Stimulated activated CD4-positive, alpha-beta T cell treated with anti-CD3 and anti-CD28 coated beads, Interleukin-4, amount 100 ng/mL, for 24 hours (primary cell): ENCODE results near the gene GHRHR.

ENCODE experiments used
- DNase-seq: peaks from one replicate; pipeline ENCODE4 v3.0.0-alpha.2; 2020

GHRHR gene

DNA sequence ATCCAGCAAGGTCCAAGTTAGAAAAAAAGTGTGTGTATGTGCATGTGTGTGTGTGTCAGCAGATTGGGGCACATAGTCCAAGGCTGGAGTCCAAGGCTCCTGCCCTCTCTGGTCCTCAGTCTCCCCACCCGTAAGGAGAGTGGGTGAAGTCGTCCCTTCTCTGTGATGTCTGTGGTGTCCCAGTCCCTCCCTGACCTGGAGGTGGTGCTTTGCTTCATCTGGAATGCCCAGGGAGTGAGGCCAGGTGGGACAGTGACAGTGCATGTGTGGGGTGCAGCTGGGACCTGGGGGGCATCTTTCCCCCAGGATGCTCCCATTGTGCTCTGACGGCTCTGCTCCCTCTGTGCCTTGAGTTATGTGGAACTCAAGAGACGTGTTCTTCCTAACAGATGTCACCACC, 34.1 kb upstream of the GHRHR start:
- no peak for DNase-seq

DNA sequence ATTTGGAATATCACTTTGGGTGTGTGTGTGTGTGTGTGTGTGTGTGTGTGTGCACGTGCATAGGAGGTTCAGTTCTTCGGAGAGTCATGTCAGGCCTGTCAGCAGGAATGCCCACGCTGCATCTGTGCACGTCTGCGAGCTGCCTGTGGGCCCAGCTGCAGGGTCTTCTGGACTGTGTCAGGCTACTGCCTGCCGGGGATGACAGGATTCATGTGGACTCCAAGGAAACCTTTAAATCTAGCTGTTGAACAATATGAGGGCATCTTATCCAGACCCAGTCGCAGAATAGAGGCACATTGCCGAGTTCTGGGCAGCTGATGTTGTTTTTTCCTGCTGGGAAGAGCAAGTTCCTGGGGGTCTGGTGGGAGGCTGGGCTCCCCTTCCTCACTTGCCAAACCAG, 33.1 kb upstream of the GHRHR start:
- DNase-seq, result no peak

DNA sequence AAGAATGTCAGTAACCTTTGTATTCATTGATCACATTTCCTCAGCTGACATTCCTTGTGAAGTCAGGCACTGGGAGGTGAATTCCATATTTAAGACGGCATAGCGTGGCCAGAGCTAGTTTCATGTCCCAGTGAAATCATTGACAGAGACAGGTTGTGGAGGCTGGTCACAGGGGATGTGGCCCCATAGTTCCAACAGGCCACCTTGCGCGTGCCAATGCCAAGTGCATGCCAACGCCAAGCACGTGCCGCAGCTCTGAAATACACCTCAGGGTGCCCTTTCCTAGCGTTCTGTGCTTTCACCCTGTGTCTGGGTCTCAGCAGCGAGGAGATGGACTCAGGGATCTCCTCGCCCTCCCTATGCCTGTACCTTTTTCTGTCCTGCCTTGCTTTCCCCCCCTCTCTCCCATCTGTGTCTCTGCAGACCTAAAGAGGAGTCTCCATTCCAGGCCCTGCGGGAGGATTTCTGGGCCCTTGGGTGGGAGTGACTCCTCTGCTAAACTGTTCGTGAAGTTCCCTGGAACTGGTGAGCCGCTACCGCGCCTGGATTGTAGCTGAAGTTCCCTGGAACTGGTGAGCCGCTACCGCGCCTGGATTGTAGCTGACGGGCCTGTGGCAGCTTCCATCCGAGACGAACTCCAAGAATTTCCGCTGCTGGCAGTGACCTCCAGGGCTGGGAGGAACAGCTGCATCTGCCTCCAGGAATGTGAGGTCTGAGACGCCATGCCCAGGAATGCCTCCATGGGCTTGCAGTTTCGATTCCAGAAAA, 32.4 kb upstream of the GHRHR start:
- no peak for DNase-seq

DNA sequence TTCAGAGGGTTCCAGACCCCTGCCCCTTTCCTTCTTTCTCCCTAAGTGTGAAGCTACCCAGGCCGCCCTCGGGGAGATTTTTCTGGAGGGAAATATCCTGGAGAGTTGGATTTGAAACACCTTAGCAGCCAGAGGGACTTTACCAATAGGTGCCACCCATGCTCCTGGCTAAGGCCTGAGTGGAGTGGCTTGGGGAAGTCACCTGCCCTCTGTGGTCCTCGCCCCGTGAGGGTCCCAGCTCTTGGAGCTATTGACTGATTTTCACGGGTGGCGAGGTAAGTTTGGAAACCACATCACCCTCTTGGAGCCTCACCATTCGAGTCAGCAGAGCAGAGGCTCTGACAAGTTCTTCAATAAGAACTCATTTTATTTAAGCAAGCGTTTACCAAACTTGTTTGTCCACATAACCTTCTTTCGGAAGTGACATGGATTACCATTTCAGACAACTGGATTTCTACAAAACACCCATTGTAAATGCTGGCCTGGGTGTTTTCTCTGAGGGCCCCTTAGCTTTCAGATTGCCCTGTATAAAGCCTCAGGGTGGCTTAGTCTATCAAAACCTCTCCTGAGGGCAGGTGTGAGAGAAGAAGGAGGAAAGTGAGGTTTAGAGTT, 31.7 kb upstream of the GHRHR start:
- no peak for DNase-seq

DNA sequence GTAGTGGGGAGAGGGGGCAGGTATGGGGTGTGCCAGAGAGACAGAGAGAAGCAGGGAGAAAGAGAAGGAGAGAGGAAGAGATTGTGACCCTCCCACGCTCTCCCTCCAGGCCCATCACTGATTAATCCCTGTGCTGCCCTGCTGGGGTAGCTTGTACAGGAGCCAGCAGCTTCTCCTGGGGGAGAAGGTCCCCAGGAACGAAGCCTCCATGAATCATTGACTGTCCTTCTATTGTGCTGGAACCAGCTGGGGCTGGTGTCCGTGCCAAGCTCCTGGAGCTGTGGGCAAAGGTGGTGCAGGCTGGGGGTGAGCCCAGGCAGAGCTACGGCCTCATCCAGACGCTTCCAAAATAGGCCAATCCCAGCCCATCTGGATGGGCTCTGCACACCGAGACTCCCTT, 31.2 kb upstream of the GHRHR start:
- DNase-seq, result no peak

DNA sequence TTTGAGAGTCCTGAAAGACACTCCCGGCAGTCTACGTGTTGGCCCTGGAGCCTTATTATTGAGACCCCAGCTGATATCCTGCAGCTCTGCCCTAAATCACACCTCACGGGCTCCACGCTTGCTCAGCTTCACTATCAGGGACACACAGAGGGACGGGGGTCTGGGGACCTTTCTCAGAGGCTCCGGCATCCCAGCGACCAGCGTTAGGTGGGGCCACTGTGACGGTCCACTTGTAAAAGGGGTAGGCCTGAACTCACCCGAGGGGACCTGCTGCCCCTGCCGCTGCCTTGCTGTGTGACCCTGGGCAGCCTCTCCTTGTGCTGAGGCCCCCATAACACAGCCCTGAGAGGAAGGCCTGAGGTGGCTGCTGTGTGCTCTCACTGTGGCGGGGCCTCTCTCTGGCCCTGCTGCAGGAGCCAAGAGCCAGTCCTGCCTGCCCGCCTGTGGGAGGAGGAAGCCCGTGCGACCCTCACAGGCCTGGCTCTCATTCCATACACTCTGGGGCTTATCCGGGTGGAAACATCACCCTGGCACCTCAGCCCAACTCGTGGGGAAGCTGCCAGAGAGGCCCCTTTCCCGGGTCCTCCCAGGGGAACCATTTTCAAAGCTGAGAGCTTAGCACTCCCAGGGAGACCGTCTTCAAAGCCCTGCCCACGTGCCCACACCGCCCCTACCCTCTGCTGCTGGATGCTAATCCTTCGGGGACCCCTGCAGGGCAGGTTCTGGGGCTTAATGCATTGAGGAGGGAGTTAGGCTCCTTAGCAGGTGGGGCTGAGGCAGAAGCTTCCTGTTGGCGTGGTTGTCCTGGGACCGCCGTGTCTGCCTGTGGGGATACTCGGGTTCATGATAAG, 30.4 kb upstream of the GHRHR start:
- no peak for DNase-seq

DNA sequence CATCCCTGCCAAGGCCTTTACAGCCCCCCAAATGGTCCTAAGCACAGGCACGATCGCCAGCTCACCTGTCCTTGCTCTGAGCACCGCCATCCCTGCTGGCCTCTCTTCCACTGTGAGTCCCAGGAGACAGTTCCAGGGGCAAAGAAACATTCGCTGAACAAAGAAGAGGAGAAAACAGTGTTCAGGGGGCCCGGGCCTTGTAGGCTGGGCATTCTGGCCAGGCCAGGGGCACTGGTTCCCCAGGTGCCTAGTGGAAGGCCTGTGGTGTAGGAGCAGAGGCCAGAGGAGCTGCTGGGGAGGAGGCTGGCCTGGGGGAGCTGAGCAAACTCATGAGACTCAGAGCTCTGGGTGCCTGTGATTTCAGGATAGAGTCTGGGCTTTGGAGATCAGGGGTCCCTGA, 29.5 kb upstream of the GHRHR start:
- DNase-seq, result no peak

DNA sequence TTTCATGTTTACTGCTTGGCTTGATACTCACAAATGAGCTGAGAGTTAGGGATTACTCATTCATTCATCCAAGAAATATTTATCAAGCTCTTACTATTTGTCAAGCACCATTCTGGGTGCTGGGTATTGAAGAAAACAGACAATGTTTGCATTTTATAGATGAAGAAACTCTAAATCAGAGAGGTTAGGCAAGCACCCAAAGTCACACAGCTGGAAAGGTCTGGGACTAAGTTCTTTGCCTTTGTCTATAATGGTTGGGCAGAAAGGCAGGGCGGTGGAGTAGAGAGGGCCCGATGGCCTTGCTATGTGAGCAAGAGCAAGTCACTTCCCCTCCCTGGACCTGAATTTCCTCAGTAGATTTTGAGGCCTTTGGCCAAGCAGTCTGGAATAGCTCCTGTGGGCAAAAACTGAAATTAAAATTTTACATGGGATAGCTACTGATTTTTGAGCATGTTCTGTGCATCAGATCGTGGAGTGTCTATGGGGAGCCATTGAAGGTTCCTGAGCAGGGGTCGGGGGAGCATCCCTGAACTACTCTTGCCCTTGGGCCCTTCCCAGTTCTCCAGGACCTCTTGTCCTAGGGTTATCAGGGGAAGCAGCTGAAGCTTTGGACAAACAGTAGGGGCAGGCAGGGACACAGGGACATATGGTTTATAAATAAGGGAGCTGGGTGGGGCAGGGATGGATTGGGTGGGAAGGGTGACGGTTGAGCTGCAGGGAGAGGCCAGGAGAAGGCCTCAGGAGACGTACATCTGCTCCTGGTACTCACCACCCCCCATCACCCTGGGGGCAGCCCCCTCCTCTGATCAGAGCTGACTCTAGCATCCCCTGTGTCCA, 28.8 kb upstream of the GHRHR start:
- DNase-seq, result no peak

DNA sequence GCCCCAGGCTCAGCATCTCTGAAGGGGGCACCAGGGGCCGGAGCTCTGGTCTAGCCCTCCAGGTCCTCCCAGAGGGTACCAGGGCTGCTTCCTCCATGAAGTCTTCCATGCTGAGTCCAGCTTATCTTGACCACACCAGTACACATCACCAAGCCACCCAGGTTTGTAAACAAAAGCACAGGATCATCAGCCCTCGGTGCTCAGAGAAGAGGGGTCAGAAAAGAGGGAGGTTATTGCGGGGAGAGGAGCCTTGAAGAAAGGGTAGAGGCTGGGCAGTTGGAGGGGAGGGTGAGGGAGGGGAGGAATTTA, 28.2 kb upstream of the GHRHR start:
- no peak for DNase-seq

DNA sequence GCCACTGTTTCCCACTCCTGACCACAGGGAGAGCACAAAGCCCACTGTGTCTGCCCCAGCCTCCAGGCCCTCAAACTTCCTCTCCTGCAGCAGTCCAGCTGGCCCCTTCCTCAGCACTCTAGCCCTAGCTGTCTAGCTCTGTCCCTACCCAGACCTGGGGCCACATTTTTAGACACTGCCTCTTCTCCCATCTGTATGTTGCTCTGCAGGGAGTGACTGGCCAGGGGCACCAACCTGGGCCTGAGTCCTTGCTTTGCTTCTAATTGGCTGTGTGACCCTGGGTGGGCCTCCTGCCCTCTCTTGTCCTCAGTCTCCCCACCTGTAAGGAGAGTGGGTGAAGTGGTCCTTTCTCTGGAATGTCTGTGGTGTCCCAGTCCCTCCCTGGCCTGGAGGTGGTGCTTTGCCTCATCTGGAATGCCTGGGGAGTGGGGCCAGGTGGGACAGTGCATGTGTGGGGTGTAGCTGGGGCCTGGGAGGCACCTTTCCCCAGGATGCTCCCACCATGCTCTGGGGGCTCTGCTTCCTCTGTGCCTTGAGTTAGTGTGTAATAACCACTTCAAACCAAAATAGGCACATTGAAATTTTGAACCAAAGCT, 27.0 kb upstream of the GHRHR start:
- no peak for DNase-seq

DNA sequence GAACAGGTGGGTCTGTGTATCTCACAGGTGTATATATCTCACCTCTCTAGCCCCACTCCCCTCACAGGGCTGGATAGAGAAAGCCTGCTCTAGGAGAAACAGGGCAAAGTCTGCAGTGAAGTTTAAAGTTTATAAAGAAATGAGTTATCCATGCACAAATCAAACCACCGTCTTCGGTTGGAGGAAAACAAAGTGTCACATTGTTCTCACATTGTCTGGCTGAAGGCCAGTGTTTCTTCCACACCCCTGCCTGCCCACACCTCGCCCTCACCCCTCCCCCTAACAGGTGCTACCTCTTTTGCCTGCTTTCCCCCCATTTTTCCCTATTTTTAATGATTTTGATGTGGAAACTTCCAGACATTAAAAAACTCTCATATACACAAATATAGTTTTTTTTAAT, 26.3 kb upstream of the GHRHR start:
- no peak for DNase-seq

DNA sequence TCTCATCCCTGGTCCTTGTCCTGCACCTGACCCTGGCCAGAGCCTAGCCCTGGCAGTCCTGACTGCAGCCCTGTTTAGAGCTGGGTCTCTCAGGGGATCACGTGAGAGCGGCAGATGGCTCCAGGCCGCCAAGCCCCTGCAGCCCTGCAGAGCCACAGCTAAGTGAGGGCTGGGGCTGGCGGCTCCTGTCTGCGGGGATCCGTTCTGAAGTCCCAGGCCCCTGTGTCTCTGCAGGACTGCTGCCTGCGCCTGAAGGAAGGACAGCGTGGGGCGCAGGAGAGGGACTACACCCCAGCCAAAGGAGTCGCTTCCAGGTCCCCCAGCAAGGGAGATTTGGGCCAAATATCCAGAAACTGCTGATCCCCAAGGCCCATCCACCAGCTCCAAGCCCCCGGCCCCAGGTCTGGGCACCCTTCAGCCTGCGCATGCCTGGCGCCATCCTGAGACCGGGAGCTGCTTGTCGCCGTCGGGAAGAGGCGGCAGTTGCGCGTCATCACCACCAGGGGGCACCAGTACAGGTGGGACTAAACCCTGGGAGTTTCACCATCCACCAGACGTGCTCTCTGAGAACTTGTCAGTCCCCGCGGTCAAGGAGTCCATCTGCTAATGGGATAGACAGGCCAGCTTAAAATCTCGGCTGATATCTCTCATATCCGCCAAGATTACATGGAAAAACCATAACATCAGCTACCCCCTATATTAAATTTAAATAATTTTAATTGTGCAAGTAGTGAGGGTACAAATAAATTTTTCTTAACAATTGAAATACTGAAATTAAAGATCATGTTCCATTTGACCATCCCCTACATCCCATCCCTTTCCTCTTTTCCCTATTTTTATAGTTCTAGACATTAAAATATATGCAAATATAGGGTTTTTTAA, 25.1 kb upstream of the GHRHR start:
- peak; percentile 67 for DNase-seq

DNA sequence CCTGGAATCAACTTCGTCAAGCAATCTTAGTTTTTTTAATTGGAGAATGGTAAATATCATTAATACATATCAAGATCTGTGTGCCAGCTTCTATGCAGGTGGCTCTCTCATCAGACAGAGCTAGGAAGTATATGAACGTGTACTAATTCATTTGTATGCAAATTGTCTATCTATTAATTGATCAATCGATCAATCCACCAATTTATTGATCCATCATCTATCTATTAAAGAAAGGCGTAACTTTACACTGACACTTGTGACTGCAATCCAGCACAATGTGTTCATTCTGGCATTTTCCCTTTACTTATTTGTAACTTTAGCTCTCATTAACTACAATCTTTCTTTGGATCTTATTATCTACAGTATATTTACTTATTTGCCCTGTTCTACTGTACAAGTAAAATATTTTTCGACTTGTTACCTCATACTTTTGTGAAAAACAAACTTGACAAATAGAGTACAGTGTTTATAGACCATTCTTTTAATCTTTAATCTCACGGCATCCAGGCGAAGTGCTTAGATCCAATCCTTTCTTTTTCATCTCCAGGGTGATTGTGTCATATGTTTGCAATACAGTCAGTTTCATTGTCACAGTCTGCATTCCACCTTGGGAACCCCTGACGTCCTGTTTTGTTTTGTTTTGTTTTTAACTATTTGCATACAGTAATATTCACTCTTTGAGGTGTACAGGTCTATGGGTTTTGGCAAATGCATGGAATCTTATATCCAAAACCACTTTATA, 22.0 kb upstream of the GHRHR start:
- DNase-seq, result no peak

DNA sequence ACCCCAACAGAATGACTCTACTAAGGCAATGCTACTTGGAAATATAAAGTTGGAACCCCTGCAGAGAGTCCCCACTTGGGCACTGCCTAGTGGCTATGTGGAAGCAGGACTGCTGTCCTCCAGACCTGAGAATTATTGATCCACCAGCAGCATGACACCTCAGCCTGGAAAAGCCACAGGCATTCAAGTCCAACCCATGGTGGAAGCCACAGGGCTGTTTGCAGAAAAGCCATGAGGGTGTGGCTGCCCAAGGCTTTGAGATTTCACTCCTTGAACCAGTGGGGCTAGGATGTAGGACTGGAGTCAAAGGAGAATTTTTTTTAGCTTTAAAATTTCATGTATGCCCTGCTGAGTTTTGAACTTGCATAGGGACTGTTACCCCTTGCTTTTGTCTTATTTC, 13.6 kb upstream of the GHRHR start:
- no peak for DNase-seq

DNA sequence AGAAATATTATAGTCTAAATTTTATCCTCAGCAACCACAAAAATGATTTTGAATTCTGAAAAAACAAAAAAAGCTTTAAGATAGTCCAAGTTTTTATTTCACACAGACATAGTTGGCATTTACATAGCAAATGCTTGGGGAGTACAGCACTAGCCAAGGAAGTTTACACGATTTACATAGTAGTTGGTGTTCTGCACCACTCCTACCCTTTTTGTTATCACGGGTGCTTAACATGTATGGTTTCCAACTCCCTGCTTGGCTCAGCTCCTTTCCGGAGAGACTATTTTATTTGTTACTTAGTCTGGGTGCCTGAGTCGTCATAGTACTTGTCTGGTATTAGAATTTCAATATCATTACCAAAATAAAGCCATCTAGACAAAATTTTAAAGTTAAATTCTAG, 8.8 kb upstream of the GHRHR start:
- no peak for DNase-seq

DNA sequence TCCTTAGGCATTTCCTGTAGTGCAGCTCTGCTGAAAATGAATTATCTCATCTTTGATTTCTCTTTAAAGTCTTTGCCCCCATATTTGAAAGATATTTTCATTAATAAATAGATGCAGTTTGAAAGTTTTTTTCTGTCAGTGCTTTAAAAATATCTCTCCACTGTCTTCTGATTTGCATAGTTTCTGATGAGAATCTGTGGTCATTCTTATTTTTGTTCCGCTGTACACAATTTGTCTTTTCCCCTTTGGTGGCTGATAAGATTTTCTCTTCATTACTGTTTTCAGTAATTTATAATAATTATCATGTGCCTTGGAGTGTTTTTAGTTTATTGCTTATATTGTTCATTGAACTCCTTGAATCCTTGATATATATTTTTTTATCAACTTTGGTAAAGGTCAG, 7.0 kb upstream of the GHRHR start:
- DNase-seq, result no peak

DNA sequence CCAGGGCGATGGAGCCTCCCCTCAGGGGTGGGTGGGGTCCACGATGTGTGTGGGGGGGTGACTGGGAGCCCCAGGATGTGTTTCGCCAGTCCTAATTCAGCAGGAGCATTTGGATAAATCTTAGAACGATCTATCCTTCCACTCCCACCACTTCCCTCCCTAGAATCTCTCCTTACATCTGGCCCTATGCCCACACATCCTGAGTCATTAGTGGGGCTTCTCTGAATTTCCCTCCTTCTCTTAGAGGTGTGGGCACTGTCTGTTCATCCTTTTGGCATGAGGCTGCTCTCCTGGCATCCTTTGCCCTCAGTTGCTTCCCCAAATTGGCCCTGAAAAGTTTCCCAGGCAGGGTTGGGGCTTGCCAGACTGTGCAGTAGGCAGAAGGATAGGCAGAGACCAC, 1.6 kb downstream of the GHRHR start:
- DNase-seq, result no peak

DNA sequence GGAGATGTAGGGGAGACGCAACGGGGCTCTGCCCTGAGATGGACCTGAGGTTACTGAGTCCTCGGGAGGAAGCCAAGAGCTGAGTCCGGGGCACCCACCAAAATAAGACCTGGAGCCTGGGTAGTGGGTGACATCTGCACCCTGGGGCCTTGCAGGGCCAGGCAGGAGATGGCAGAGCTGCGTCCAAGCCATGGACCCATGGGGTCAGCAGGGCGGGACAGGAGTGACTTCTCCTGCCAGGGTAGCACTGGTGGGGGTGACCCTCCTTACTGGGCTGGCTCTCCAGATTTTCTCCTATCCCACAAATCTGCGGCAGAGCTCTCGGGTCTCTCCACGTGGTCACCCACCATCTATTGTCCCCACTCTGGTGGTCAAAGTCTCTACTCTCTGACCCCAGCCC, 2.1 kb downstream of the GHRHR start:
- DNase-seq, result no peak

DNA sequence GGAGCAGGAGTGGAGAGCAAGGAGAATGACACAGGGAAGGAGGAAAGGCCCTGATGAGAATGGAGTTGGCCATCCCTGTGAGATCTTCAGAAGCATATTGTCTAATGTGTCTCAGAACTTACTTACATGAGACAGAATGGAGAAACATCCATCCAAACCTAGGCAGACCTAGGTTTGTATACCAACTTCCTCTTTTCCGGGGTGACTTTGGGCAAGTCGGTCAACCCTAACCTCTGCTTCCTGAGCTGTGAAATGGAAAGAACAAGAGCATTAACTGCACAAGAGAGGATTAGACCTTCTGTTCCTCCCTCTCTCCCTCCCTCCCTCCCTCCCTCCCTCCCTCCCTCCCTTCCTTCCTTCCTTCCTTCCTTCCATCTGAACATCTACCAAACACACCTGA, 4.5 kb downstream of the GHRHR start:
- no peak for DNase-seq

DNA sequence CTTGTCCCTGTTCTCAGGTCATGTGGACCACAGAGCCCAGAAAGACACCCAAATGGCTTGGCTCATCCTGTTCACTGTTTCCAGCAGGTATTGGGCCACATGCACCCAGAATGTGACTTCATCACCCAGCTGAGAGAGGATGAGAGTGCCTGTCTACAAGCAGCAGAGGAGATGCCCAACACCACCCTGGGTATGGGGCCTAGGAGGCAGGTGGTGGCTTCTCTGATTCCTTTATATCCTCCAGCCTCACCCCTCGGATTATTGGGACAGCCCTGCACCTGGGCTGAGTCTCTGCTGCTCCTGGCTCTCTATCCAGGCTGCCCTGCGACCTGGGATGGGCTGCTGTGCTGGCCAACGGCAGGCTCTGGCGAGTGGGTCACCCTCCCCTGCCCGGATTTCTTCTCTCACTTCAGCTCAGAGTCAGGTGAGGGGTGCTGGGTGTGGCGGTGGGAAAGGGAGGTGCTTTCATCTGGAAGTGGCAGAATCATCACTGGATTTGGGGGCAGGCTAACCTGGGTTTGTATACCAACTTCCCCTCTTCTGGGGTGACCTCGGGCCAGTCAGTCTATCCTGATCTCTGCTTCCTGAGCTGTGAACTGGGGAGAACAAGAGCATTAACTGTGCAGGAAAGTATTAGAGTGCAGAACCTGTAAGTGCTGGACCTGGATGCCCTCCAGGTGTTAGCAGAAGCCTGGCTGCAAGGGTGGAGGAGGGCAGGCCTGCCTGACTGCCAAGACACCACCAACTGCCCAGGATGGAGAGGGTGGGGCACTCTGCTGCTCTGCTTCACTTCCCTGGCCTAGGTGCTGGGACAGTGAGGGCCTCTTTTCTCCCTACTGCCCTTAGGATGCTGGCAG, 5.2 kb downstream of the GHRHR start:
- DNase-seq, result no peak
